ENCODE measurements around the gene TP53RK. TPM values are rescaled to one million over a fixed set of nuclear protein-coding genes. Genes with fewer than 3 reads are reported as not detected.
A peak's percentile ranks its signal among the peaks of the same experiment; 100 is the strongest.

Gene TP53RK
- total and polyA plus RNA-seq, 2 of the 13 experiments (the other 11 are each of a cell fraction or from before 2014, with no cell fraction given), result 12.9 to 25.5 TPM

- Histone ChIP-seq H3K27me3 (ENCODE audit: control insufficient read depth in 1 of 2, insufficient read depth in 2 of 2, low read length in 2 of 2) (no peaks in the 10 kb centered on the region), H2AFZ (ENCODE audit: low read length) (no peak overlapping the region), H3K4me3 (replicated peaks in 1 of 3; ENCODE audit: insufficient read depth in 1 of 3, low read depth in 2 of 3, low read length in 3 of 3) (peak overlapping the region in 2 of 3 experiments; percentile 64 to 83; a peak in 4 of 6 replicates), H3K4me1 (ENCODE audit: insufficient read depth, low read length) (peaks cover 87% of the 10 kb centered on the region), H3K9me3 (ENCODE audit: low read length) (no peaks in the 10 kb centered on the region), H3K79me2 (ENCODE audit: insufficient read depth, low read length) (peaks cover 38% of the 10 kb centered on the region), H3K27ac (ENCODE audit: extremely low read length, insufficient read depth, low read length) (peak overlapping the region; percentile 72), H3K4me2 (ENCODE audit: low read depth, low read length) (peak overlapping the region; percentile 84), H3K36me3 (replicated peaks in 1 of 2; ENCODE audit: control insufficient read depth in 1 of 2, insufficient read depth in 2 of 2, low read length in 2 of 2) (peaks cover 0 to 1% of the 10 kb centered on the region in 2 experiments; a peak in 2 of 5 replicates), H3K9ac (ENCODE audit: insufficient read depth, low read depth, low read length) (peak overlapping the region; percentile 27; the same call in 1 of the 2 replicates), H4K20me1 (ENCODE audit: insufficient read depth, low read length) (no peaks in the 10 kb centered on the region)
- intact Hi-C loops (cut with micrococcal nuclease; ENCODE audit: unreplicated experiment), result no loop called here
- DNase-seq (ENCODE audit: low spot score), result peak; percentile 68
- BruUV-seq (replicated peaks), result no TSS peak
- ChIA-PET POLR2A (interaction anchor here (0.6 to 7.6 kb wide), 16 partner anchors 11 to 809 kb away, joined by 3 to 72 read pairs (median 9); partner anchors contain the start of gene TP53RK), CTCF (ENCODE audit: low intra/inter-chr PET ratio, low total read pairs) (interaction anchor here (1.4 to 3.9 kb wide), 2 partner anchors 32 to 87 kb away, joined by 3 to 20 read pairs; no protein-coding TSS in a partner anchor)
- WGBS (ENCODE audit: low lambda C conversion rate), result 75% methylated on average over 8 of the region's 8 CpGs
- in situ Hi-C loops (cut with HindIII; ENCODE audit: extremely low pct_ligation_motif_present, low pct_unique_long_range_greater_than_20kb), result loop anchor here (5.0 kb wide), 1 partner anchor 33 kb away; no protein-coding TSS in a partner anchor
- ATAC-seq, result peak; percentile 61
- FAIRE-seq, result no peak
- TF ChIP-seq NCOR1 (IDR thresholded peaks at IDR 0.05; ENCODE audit: borderline replicate concordance, low read length) (no peak), ZNF136 (CRISPR knock-in tag; IDR thresholded peaks at IDR 0.05; ENCODE audit: low read depth) (0 out of 2 replicates have a peak, but pooled peaks have one; percentile 73), ZNF574 (CRISPR knock-in tag; IDR thresholded peaks at IDR 0.05) (peak; percentile 12; the same call in 1 of the 2 replicates), ZNF569 (CRISPR knock-in tag; IDR thresholded peaks at IDR 0.05; ENCODE audit: borderline replicate concordance) (no peak), ZFP82 (CRISPR knock-in tag; IDR thresholded peaks at IDR 0.05; ENCODE audit: borderline replicate concordance) (no peak), ZNF160 (CRISPR knock-in tag; IDR thresholded peaks at IDR 0.05) (no peak), ZNF646 (CRISPR knock-in tag; IDR thresholded peaks at IDR 0.05) (peak; percentile 65; the same call in 1 of the 2 replicates), ZNF274 (CRISPR knock-in tag; IDR thresholded peaks at IDR 0.05) (no peak), THAP11 (CRISPR knock-in tag; IDR thresholded peaks at IDR 0.05) (0 out of 2 replicates have a peak, but pooled peaks have one; percentile 2)
- TF ChIP-seq, protein P1, sequence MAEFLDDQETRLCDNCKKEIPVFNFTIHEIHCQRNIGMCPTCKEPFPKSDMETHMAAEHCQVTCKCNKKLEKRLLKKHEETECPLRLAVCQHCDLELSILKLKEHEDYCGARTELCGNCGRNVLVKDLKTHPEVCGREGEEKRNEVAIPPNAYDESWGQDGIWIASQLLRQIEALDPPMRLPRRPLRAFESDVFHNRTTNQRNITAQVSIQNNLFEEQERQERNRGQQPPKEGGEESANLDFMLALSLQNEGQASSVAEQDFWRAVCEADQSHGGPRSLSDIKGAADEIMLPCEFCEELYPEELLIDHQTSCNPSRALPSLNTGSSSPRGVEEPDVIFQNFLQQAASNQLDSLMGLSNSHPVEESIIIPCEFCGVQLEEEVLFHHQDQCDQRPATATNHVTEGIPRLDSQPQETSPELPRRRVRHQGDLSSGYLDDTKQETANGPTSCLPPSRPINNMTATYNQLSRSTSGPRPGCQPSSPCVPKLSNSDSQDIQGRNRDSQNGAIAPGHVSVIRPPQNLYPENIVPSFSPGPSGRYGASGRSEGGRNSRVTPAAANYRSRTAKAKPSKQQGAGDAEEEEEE (CRISPR knock-in tag; IDR thresholded peaks at IDR 0.05; ENCODE audit: borderline replicate concordance), result no peak
Observed at GRCh38 chr20:46648903-46649649, 40.2 kb downstream of the TP53RK start.

All from HepG2 (cell line).